ENCODE results near the gene LCE2B. TPM values are rescaled to one million over a fixed set of nuclear protein-coding genes. Genes with fewer than 3 reads are reported as not detected.

LCE2B gene
- total and polyA plus RNA-seq, 2 experiments from 2014 or later, result not detected

DNA sequence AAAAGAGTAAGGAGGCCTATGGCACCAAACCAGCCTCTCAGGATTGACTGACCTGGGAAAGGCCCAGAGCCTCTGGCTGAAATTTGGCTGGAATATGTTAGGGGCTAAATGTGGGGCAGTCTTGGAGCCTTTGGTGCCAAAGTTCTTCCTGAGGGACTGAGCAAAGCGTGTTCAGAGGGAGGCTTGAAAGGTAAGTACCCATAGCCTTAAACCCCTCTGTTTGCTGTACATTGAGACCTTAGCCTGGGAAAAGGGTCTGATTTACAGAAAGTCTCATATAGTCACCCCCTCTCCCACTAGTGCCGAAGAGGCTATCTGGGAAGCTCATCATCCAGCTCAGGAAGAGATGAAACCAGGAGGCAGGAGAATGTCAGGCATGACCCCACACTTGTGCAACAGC, 21.9 kb downstream of the LCE2B start, which contains the start of gene LCE4A:
Gene LCE4A, plus strand, starts transcription at position 301 of the 400 bp plus-strand sequence. CDS start 916 bp downstream, outside the sequence.
- no peaks in the 10 kb centered on the region for H3K79me2 ChIP-seq (replicated peaks; ENCODE audit: insufficient read depth)
- DNase-seq (ENCODE audit: low spot score) (no peak), ATAC-seq (no peak)
- H3K36me3 Mint-ChIP-seq (ENCODE audit: low read depth), result no peaks in the 10 kb centered on the region
- H2AFZ ChIP-seq, result no peak within 1 kb of the TSS
- H3K4me3 Mint-ChIP-seq, result no peak within 1 kb of the TSS
- no peaks in the 10 kb centered on the region for H3K9me2 ChIP-seq (ENCODE audit: insufficient read depth)
- TF ChIP-seq STAT1 (IDR thresholded peaks at IDR 0.05; ENCODE audit: unreplicated experiment) (no peak), ETS1 (IDR thresholded peaks at IDR 0.05) (no peak), ZNF331 (CRISPR knock-in tag; IDR thresholded peaks at IDR 0.05; ENCODE audit: low read depth) (no peak), ZNF114 (CRISPR knock-in tag; IDR thresholded peaks at IDR 0.05) (no peak), POLR2AphosphoS5 (IDR thresholded peaks at IDR 0.05; ENCODE audit: low read depth) (no peak), EZH2phosphoT487 (IDR thresholded peaks at IDR 0.05; ENCODE audit: unreplicated experiment) (no peak), JUNB (IDR thresholded peaks at IDR 0.05; ENCODE audit: unreplicated experiment) (no peak), REST (IDR thresholded peaks at IDR 0.05; ENCODE audit: unreplicated experiment) (no peak), EZH2 (IDR thresholded peaks at IDR 0.05; ENCODE audit: low read depth, unreplicated experiment) (no peak)
- H3K9me3 Mint-ChIP-seq, result 0 out of 3 replicates have a peak, but pooled peaks cover 3% of the 10 kb centered on the region
- no peaks in the 10 kb centered on the region for H4K20me1 ChIP-seq (replicated peaks; ENCODE audit: insufficient read depth)
- no peak within 1 kb of the TSS for H3K4me2 ChIP-seq
- H3K27ac Mint-ChIP-seq, result no peak within 1 kb of the TSS
- no peaks in the 10 kb centered on the region for H3K4me1 Mint-ChIP-seq
- H3K27ac ChIP-seq (ENCODE audit: low read depth), result no peak within 1 kb of the TSS
- no peaks in the 10 kb centered on the region for H3K4me1 ChIP-seq (ENCODE audit: insufficient read depth)
- no peaks in the 10 kb centered on the region for H3K36me3 ChIP-seq (ENCODE audit: insufficient read depth)
- no peak within 1 kb of the TSS for H3K4me3 ChIP-seq
- H3K27me3 Mint-ChIP-seq (ENCODE audit: insufficient read depth, low read depth, poor library complexity), result no peaks in the 10 kb centered on the region
- no peaks in the 10 kb centered on the region for H3F3A ChIP-seq (replicated peaks; ENCODE audit: low read depth)
- H3K27me3 ChIP-seq (ENCODE audit: insufficient read depth), result no peaks in the 10 kb centered on the region

DNA sequence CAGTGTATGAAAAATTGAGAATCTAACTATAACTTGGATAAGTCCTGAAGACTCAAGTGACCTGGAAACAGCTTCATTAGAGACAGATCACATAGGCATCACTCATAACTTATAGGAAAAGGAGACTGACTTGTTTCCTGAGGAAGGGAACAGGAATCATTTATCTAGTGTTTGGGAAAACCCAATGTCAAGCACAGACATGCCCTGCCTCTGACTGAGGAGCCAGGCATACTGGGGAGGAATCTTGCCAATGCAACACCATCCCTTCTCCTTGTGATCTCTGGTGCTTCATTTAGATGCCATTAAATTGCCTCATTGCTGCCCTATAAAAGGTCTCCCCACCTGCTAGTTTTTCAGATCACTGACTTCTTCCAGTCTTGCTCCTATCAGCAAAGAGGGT, 32.3 kb downstream of the LCE2B start:
- H3K4me2 ChIP-seq, result no peak overlapping the region
- H3K9me3 Mint-ChIP-seq, result no peaks in the 10 kb centered on the region; the same call in 2 of the 3 replicates

More for the DNA sequence above, 32.3 kb downstream of the LCE2B start:
- TF ChIP-seq JUNB (IDR thresholded peaks at IDR 0.05; ENCODE audit: unreplicated experiment), result no peak
- TF ChIP-seq EZH2phosphoT487 (IDR thresholded peaks at IDR 0.05; ENCODE audit: unreplicated experiment), result no peak
- Mint-ChIP-seq H3K4me1 (no peaks in the 10 kb centered on the region), H3K4me3 (no peak overlapping the region), H3K36me3 (ENCODE audit: low read depth) (no peaks in the 10 kb centered on the region), H3K27me3 (ENCODE audit: insufficient read depth, low read depth, poor library complexity) (peaks cover 13% of the 10 kb centered on the region), H3K27ac (no peak overlapping the region)
- DNase-seq (ENCODE audit: low spot score) (no peak), ATAC-seq (no peak)
- no peaks in the 10 kb centered on the region for H3F3A ChIP-seq (replicated peaks; ENCODE audit: low read depth)
- H3K36me3 ChIP-seq (ENCODE audit: insufficient read depth), result no peaks in the 10 kb centered on the region
- H3K9me2 ChIP-seq (ENCODE audit: insufficient read depth), result peaks cover 7% of the 10 kb centered on the region; the same call in 1 of the 2 replicates
- H3K79me2 ChIP-seq (replicated peaks; ENCODE audit: insufficient read depth), result no peaks in the 10 kb centered on the region
- H3K4me3 ChIP-seq, result no peak overlapping the region
- H2AFZ ChIP-seq, result no peak overlapping the region
- no peak overlapping the region for H3K27ac ChIP-seq (ENCODE audit: low read depth)
- no peaks in the 10 kb centered on the region for H3K4me1 ChIP-seq (ENCODE audit: insufficient read depth)
- H3K27me3 ChIP-seq (ENCODE audit: insufficient read depth), result no peaks in the 10 kb centered on the region
- H4K20me1 ChIP-seq (replicated peaks; ENCODE audit: insufficient read depth), result no peaks in the 10 kb centered on the region

Measured in GM23338 (cell line).